NCI-H2227 (cell line): ENCODE data around the gene ZNF217.
"Not testable (repeated sequence)": the region's sequence is repeated elsewhere in the genome, so short reads cannot be mapped to it uniquely, and the experiment has no call there.

ENCODE experiments used
- DNase-seq: peaks from one replicate; lab custom pipeline; 2025; ENCODE audit not compliant: unreplicated experiment; lab: John Stamatoyannopoulos, UW

Gene ZNF217

DNA sequence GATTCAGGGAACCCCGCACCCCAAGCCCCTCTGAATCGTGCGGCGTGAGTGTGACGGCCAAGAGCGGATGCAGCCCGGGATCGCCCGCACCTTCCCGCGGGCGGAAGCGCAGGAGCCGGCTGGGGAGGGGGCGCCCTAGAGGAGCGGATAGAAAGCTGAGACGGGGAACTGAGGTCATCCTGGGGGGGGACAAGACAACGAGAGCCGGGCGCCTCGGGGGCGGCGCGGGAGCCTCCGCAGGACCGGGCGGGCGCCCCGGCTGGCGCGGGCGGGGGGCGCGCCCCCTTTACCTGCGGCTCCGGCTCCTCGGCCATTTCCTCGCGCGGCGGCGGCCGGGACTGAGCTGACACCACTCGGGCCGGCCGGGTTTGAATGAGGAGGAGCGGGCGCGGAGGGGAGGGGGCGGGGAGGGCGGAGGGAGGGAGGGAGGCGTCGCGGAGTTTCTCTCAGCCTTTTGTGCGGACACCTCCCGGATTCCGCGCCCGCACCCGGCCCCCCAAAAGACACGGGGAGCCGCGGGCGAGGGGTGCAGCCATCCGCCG, at the start of gene ZNF217:
TSS of gene ZNF217 (minus strand) at position 374 of the 542 bp plus-strand sequence. CDS start 11,013 bp downstream, outside the sequence.
- DNase-seq: peak; percentile 77

DNA sequence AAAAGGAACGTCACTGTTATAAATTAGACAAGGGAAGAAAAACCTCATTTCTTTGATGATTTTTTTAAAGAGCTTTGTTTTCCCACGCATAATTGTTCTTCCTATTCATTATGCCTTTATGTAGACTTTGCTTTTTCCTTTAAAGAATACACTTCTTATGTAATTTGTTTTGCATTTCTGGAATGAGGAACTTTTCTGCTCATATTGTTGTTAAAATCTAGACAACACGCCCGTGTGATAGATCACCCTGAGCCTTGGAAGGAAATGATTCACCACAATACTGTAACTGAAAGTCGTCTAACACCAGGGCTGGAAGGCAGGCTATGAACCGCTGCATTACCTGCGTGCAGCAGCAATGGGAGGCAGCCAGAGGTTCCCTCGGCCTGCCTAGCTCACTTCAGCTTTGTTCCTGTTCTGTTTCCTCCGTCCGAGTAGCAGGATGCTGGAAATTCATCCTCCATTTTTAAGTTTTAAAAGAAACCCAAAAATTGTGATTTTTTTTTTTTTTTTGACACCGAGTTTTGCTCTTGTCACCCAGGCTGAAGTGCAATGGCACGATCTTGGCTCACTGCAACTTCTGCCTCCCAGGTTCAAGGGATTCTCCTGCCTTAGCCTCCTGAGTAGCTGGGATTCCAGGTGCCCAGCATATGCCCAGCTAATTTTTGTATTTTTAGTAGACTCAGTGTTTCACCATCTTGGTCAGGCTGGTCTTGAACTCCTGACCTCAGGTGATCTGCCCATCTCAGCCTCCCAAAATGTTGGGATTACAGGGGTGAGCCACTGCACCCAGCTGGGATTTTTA, 49.6 kb upstream of the ZNF217 start:
- DNase-seq: peak; percentile 28

DNA sequence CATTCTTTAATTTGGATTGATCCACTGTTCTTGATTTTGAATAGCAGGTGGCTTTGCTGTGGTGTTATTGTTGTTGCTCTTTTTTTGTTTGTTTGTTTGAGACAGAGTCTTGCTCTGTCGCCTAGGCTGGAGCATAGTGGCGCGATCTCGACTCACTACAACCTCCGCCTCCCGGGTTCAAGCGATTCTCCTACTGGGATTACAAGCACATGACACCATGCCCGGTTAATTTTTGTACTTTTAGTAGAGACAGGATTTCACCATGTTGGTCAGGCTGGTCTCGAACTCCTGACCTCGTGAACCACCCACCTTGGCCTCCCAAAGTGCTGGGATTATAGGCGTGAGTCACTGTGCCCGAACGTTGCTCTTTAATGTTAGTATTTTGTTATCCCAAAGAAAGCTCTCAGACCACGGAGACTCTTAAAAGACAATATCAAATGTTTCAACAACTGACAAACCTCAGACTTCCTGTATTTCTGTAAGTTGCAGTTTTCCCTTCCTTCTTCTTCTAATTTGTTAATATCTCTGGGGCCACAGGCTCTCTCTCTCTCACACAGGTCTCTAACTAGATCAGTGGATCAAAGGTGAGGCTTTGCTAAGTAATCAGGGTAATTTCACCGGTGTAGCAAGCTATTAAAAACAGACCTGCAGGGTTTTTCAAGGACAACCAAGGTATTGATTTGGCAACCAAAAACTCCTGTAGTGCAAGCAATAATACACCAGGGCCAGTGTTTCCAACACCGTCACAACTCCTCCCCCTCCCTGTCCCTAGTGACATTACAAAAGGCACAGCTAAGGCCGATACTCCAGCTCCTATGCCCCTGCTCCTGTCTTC, 48.8 kb upstream of the ZNF217 start:
- peak; percentile 65 for DNase-seq

DNA sequence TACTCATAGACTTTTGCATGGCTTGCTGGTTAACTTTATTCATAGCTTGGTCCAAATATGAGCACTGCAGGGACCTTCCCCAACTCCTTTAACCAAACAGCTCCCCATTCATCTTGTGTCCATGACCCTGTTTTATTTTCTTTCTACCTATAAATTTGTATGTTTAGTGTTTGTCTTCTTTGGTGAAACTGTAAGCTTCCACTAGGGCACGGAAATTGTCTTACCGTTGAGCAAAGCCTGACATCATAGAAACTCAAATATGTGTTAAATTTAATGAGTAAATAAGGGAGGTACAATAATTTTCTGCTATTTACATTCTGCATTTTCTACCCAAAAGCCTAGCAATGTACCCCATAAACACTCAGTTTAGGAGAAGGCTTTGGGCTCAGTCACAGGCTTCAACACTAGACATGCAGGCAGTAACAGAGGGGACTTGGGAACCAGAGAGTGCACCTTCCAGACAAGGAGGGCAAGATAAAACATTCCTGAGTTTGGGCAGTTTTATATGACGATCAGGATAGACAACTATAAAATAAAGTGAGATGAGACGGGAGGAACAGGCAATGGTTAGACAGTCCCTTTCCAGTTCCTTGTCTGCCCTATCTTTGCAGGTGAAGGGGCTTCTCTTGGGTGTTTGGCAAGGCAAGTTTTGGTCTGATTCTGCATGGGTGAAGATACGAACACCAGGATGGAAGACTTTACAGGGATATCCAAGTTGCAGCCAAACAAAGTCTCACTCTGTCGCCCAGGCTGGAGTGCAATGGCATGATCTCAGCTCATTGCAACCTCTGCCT, 46.2 kb upstream of the ZNF217 start:
- DNase-seq: no peak

DNA sequence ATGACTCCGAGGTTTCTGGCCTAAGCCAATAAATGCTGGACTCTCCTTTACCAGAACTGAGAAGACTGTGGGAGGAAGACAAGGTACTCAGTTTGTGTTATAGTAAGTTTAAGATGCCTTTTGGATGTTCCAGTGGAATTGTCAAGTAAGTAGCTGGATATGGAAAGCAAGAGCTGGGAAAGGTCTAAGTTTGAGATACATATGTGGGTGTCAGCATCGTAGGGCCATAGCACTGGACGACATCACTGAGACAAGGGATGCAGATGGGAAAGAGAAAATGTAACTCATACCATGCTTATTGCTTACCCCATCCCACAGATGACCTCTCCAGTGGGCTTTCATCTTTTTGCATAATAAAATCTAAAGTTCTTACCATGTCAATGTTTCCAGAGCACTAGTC, 45.5 kb upstream of the ZNF217 start:
- DNase-seq: no peak

DNA sequence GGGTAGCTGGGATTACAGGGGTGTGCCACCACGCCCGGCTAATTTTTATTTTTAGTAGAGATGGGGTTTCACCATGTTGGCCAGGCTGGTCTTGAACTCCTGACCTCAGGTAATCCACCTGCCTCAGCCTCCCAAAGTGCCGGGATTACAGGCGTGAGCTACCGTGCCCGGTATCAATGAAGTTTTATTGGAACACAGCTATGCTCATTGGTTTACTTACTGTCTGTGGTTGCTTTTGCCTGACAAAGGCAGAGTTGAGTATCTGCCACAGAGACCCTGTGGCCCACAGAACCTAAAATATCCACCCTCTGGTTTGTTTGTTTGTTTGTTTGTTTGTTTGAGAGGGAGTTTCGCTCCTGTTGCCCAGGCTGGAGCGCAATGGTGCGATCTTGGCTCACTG, 43.7 kb upstream of the ZNF217 start:
- DNase-seq: not testable (repeated sequence)

DNA sequence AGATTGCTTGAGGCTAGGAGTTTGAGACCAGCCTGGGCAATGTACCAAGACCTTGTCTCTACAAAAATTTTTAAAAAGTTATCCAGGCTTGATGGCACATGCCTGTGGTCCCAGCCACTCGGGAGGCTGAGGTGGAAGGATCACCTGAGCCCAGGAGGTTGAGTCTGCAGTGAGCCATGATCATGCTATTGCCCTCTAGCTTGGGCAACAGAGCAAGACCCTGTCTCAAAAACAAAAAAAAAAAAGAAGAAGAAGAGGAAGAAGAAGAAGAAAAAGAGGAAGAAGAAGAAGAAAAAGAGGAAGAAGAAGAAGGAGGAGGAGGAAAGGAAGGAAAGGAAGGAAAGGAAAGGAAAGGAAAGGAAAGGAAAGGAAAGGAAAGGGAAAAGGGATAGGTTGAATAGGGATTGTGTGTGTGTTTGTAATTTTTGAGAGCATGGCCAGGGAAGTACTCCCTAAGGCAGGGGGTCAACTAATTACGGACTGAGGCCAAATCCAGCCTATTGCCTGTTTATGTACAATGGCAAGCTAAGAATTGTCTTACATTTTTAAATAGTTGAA, 43.0 kb upstream of the ZNF217 start:
- no peak for DNase-seq

DNA sequence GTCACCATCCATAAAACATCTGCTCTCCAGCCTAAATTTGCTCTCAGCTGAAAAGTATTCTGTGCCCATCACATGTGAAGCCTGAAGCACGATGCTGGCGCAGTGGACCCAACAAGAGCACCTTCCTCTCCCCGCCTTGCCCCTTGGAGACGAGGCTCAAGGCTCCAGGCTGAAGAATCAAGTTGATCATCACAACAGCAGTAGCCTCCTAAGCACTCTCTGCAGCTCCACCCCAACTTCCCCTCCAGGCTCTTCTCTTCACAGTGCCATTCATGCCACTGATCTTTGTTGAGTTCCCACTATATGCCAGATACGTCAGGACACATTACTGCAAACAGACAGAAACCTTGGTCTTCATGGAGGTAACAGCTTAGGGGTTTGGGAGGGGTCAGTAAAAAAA, 41.6 kb upstream of the ZNF217 start:
- DNase-seq: no peak

DNA sequence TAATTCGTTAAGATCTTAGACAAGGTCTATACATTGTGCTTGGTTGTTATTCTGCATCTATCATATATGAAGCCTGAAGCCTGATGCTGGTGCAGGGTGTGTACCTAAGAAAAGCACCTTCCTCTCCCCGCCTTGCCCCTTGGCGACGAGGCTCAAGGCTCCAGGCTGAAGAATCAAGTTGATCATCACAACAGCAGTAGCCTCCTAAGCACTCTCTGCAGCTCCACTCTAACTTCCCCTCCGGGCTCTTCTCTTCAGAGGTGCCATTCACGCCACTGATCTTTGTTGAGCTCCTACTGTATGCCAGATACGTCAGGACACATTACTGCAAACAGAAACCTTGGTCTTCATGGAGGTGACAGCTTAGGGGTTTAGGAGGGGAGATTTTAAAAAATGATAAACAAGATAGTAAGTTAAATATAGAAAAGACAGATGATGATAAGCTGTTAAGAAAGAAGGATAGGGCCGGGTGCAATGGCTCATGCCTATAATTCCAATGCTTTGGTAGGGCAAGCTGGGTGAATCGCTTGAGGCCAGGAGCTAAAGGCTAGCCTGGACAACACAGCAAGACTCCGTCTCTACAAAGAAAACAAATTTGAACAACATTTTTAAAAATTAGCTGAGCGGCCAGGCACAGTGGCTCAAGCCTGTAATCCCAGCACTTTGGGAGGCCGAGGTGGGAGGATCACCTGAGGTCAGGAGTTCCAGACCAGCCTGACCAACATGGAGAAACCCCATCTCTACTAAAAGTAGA, 38.4 kb upstream of the ZNF217 start:
- no peak for DNase-seq

DNA sequence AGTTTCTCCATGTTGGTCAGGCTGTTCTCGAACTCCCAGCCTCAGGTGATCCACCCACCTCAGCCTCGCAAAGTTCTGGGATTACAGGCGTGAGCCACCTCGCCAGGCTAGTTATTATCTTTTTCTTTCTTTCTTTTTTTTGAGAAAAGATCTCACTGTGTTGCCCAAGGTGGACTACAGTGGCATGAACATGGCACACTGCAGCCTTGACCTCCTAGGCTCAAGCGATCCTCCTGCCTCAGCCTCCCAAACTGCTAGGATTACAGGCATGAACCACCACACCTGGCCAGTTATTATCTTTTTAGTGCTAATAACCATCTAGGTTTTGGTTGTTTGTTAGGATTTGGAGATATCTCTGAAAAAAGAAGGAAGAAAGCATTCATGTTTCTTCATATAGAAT, 35.8 kb upstream of the ZNF217 start:
- no peak for DNase-seq

DNA sequence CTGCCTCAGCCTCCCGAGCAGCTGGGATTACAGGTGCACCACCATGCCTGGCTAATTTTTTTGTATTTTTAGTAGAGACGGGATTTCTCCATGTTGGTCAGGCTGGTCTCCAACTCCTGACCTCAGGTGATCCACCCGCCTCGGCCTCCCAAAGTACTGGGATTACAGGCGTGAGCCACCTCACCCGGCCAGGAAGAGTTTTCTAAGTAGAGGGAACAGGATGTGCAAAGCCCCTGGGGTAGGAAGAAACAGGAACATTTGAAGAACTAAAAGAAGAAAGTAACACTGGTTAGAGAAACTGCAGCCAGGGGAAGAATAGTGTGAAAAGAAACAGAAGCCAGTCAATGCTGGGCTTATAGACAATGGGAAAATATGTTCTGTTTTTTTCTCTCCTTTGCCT, 35.1 kb upstream of the ZNF217 start:
- DNase-seq: not testable (repeated sequence)

DNA sequence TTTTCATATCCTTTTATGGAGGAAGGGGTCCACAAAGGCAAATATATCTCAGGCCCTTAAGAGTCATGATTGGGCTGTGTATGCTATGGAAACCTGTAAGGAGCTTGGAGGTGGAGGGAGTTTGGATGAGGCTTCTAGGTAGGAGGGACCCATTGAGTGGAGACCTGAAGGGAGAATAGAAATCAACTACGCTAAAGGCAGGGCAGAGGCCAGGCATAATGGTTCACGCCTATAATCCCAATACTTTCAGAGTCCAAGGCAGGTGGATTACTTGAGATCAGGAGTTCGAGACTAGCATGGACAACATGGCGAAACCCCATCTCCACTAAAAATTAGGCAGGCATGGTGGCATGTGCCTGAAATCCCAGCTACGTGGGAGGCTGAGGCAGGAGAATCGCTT, 34.4 kb upstream of the ZNF217 start:
- no peak for DNase-seq

DNA sequence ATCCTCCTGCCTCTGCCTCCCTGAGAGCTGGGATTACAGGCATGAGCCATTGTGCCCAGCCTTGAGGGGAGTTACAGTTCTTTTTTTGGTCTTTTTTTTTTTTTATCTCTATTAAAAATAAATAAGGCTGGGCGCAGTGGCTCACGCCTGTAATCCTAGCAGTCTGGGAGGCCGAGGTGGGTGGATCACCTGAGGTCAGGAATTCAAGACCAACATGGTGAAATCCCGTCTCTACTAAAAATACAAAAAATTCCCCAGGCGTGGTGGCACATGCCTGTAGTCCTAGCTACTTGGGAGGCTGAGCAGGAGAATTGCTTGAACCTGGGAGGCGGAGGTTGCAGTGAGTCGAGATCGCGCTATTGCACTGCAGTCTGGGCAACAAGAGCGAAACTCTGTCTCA, 33.4 kb upstream of the ZNF217 start:
- DNase-seq: not testable (repeated sequence)

DNA sequence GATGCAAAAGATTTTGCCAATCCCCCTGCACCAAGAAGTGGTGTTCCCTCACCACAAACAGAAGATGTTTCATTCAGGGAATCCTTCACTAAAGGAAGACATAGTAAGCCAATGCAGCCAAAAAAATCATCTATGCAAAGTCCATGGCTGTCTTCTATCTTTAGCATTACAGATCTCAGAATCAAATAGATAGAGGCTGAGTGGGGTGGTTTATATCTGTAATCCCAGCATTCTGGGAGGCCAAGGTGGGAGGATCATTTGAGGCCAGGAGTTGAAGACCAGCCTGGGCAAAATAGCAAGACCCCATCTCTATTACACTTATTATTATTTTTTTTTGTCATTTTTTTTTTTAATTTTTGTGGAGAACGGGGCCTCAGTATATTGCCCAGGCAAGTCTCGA, 32.9 kb upstream of the ZNF217 start:
- DNase-seq: no peak

DNA sequence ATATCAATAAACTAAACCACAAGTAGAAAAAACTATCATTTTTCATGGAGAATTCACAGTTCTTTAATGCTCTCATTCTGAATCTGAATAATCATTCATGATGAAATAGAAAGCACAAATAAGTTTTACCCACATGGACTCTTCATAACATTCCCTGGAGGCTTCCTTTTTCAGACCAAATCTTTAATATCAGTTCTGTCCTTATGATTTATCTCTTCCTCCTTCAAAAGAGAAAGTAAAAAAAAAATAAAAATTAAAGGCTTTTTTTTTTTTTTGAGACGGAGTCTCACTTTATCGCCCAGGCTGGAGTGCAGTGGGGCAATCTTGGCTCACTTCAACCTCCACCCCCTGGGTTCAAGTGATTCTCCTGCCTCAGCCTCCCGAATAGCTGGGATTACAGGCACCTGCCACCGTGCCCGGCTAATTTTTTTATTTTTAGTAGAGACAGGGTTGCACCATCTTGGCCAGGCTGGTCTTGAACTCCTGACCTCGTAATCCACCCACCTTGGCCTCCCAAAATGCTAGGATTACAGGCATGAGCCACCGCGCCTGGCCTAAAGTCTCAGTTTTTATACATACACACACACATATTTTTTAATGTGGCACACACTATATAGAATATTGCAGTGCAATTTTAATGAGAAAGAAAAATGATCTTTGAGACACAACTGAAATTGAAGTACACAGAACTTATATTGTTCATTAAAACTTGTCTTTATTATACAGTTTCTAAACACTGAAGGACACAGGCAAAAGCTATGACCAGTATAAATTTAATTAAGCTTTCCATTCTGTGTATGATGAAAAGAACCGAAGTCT, 31.9 kb upstream of the ZNF217 start:
- no peak for DNase-seq

DNA sequence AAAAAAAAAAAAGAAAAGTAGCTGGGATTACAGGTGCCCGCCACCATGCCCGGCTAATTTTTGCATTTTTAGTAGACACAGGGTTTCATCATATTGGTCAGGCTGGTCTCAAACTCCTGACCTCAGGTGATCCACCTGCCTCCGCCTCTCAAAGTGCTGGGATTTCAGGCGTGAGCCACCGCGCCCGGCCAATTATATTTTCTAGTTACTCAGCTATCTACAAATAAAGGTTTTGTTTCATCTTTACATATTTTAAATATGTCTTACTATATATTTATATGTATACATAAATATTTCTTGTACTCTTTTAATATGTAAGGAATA, 31.2 kb upstream of the ZNF217 start:
- not testable (repeated sequence) for DNase-seq

DNA sequence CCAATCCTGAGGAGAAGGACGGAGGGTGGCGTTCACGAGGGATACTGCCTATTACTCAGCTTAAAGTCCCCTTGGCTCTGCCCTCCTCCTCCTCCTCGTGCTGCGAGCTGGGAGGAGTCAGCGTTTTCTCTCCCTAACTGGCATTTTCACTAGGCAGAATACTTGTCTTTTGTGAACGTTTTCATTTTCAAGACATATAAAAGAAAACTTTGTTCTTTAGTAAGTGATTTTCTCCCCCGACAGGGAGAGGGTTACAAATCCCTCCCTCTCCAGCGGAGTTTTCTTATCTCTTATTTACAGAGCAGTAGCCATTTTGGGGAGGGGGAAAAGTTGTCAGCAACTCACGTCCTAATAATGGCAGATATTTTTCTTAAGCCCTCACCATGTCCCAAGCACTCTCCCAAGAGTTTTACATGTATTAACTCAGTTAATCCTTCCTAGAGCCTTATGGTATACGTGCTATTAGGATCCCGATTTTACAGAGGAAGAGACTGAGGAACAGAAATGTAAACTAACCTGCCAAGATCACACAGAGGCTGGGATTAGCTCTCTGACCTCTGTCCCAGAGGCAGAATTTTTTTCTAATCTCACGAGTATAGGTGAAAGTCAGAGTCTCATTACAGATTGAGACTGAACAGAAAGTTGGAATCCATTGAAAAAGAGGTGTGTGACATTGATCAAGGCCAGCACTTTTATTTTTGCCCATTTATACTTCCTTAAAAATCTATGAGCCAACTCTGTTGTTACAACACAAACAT, 30.0 kb upstream of the ZNF217 start:
- peak; percentile 73 for DNase-seq

DNA sequence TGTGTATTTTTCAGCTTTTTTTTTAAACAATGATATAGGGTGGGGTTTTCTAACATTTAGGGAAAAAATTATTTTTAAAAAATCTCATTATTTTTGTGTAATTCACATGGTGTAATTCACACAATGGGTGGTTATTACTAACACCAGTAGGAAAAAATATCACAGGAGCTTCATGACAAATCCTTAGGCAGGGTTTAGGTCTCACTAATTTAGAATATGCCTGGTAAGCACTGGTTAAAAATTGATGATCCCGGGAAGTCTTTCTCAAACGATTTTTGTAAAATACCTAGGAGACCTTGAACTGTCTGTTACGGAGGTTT, 29.5 kb upstream of the ZNF217 start:
- DNase-seq: no peak
